ENCODE data around the gene CASQ1.

DNA sequence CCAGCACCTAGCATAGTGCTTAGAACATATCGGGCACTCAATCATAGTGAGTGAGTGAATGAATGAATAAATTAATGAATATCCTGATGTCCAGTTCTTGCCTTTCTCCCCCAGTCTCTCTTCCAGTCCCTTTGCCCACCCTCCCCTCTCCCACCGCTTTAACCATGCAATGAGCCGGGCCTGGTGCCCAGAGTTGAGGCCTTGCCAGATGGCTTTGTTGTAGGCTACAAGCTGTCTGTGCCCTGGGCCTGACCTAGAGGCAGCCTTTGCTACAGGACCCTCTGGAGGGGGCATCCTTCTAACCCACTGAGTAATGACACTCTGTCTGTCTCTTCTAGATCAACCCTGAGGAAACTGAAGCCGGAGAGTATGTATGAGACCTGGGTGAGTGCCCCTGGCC is 6.9 kb downstream of the CASQ1 start:
- TF ChIP-seq ARNT (IDR thresholded peaks at IDR 0.05) (no peak), CTBP1 (IDR thresholded peaks at IDR 0.05; ENCODE audit: borderline replicate concordance) (no peak), SP1 (IDR thresholded peaks at IDR 0.05) (no peak), FOXA1 (IDR thresholded peaks at IDR 0.05) (no peak), ZNF384 (IDR thresholded peaks at IDR 0.05) (no peak)
- TF ChIP-seq, protein P1, sequence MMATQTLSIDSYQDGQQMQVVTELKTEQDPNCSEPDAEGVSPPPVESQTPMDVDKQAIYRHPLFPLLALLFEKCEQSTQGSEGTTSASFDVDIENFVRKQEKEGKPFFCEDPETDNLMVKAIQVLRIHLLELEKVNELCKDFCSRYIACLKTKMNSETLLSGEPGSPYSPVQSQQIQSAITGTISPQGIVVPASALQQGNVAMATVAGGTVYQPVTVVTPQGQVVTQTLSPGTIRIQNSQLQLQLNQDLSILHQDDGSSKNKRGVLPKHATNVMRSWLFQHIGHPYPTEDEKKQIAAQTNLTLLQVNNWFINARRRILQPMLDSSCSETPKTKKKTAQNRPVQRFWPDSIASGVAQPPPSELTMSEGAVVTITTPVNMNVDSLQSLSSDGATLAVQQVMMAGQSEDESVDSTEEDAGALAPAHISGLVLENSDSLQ (IDR thresholded peaks at IDR 0.05) = no peak

Measured in HEK293T (cell line).